Bronchial epithelial cell (primary cell): ENCODE measurements around the gene TFDP1. TPM values are rescaled to one million over a fixed set of nuclear protein-coding genes. Genes with fewer than 3 reads are reported as not detected.

Source experiments
- DNase-seq: peaks from one replicate; pipeline ENCODE4 v3.0.0-alpha.2; 2010; ENCODE audit warnings: low read depth
- FAIRE-seq: peaks from 2 replicates; lab custom pipeline; 2011; peaks lifted over from hg19 to GRCh38; lab: Jason Lieb, UNC
- H3K27me3 ChIP-seq: 2 replicates; pipeline ENCODE4 v1.5.1; 2011; ENCODE audit warnings: low read length; ENCODE audit not compliant: control insufficient read depth, insufficient read depth
- H3K36me3 ChIP-seq: 2 replicates; pipeline ENCODE4 v1.5.1; 2011; ENCODE audit warnings: low read length; ENCODE audit not compliant: control insufficient read depth, insufficient read depth
- H3K4me3 ChIP-seq: 2 replicates; pipeline ENCODE4 v1.5.1; 2011; ENCODE audit warnings: mild to moderate bottlenecking, low read depth, low read length, control low read depth
- CTCF ChIP-seq: IDR thresholded peaks from 2 replicates; pipeline ENCODE4 v1.5.1; 2011; ENCODE audit warnings: mild to moderate bottlenecking, moderate library complexity, low read length, control low read depth, inconsistent platforms; ENCODE audit not compliant: insufficient read depth, severe bottlenecking
- total RNA-seq: library from RNA; depleted of rRNA; stranded (reverse); fragments of >200 nt; gene quantifications from 2 replicates; pipeline ENCODE4 v1.2.1, GENCODE V29; 2014

The TFDP1 gene
- total RNA-seq, 1 donor from 2014 or later, result 32.6 TPM

GRCh38 chr13:113538689-113539058, 45.9 kb upstream of the TFDP1 start:
- peaks cover 24% of the 10 kb centered on the region for H3K36me3 ChIP-seq
- H3K4me3 ChIP-seq, result no peak overlapping the region
- no peak for FAIRE-seq
- H3K27me3 ChIP-seq, result no peaks in the 10 kb centered on the region
- no peak for TF ChIP-seq CTCF
- no peak for DNase-seq

- Histone ChIP-seq H3K36me3 (peaks cover 25% of the 10 kb centered on the region), H3K27me3 (no peaks in the 10 kb centered on the region), H3K4me3 (no peak overlapping the region)
- FAIRE-seq (no peak), DNase-seq (no peak)
- TF ChIP-seq CTCF, result no peak
Measured at GRCh38 chr13:113539176-113539575, 45.4 kb upstream of the TFDP1 start.

DNA sequence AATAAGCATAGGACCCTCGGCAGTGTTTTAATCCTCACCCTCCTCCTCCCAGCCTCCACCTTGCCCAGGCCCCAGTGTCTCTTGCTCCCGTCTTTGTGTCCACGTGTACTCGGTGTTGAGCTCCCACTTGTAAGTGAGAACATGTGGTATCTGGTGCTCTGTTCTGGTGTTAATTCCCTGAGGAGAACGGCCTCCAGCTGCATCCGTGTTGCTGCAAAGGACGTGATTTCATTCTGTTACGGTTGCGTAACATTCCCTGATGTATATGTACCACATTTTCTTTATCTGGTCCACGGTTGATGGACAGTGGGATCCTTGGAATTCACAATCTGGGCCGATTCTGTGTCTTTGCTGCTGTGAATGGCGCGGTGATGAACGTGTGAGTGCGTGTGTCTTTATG, 44.7 kb upstream of the TFDP1 start:
- DNase-seq (no peak), FAIRE-seq (peak; percentile 73)
- no peak for TF ChIP-seq CTCF
- Histone ChIP-seq H3K27me3 (no peaks in the 10 kb centered on the region), H3K36me3 (peaks cover 29% of the 10 kb centered on the region), H3K4me3 (no peak overlapping the region)

- FAIRE-seq, result no peak
- Histone ChIP-seq H3K4me3 (no peak overlapping the region), H3K27me3 (no peaks in the 10 kb centered on the region), H3K36me3 (peaks cover 25% of the 10 kb centered on the region)
- TF ChIP-seq CTCF, result no peak
- DNase-seq, result no peak
Measured at GRCh38 chr13:113540523-113540922, 44.0 kb upstream of the TFDP1 start.

DNA sequence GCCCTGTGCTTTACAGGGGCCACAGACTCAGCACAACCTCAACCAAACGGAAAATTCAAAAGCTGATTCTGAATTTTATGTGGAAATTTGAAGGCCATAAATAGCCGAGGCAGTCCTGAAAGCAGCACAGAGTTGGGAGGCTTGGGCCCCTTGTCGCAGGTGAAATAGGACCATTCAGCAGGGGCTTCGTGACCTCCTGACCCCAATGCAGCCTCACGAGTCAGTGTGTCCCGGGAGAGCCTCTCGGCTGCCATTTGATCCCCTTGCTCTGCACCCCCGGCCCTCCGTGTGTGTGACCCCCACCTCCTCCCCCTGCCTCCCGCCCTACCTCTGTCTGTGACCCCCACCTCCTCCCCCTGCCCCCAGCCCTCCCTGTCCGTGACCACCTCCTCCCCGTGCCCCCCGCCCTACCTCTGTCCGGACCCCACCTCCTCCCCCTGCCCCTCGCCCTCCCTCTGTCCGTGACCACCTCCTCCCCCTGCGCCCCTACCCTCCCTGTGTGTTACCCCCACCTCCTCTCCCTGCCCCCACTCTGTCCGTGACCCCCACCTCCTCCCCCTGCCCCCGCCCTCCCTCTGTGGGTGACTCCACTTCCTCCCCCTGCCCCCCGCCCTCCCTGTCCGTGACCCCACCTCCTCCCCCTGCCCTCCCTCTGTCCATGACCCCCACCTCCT, 41.7 kb upstream of the TFDP1 start:
- no peak for FAIRE-seq
- no peak for DNase-seq
- H3K27me3 ChIP-seq, result no peaks in the 10 kb centered on the region
- no peak for TF ChIP-seq CTCF
- peaks cover 26% of the 10 kb centered on the region for H3K36me3 ChIP-seq
- no peak overlapping the region for H3K4me3 ChIP-seq
